GM19452 (cell line): Measurements from ENCODE around the gene YARS1.

Source experiments
- ATAC-seq: cut with Tn5 transposase; IDR thresholded peaks from one replicate; pipeline ENCODE4 v1.9.1; 2021; ENCODE audit not compliant: unreplicated experiment

YARS1 gene

DNA sequence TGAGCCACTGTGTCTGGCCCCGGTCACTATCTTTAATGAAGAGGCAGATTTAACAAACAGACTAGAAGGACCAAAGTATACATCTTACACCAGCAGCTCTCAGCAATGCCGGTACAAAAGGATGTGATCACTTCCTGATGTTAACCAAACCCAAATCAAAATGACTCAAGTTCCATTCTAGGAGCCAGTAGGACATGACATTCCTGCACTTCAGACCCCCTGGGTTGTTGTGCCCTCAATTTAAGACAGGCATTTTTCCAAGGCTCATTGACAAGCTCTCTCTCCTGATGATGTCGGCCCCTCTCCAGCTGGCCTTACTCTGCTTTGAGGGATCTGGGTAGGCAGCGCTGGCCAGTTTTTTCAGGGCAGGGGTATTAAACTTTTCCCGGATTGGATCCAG, 35.1 kb downstream of the YARS1 start:
- ATAC-seq, result no peak

DNA sequence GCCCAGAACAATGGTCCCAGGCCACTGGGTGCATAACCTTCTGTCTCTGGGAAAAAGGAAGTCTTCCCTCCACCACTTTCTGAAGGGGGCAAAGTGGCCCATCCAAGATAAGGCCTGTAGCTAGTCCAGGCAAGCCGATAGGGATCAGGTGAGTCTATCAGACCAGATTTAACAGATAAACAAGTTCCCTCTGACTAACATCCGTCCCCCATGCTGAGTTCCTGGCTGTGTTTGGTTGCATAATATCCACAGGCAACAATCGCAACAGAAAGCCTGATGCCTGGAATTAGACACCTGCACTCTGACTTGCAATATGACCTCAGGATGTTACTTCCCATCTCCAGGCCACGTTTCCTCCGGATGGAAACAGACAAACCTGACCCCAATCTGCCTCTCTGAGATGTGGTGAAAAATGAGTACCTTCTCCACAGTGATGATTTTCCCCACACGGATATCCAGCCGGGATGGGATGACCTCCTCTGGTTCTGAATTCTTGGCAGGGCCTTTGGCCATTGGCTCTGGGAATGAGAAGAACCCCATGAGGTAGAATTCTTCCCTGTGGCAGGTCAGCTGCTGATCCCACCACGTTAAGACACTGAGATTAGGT, 36.4 kb downstream of the YARS1 start:
- no peak for ATAC-seq

DNA sequence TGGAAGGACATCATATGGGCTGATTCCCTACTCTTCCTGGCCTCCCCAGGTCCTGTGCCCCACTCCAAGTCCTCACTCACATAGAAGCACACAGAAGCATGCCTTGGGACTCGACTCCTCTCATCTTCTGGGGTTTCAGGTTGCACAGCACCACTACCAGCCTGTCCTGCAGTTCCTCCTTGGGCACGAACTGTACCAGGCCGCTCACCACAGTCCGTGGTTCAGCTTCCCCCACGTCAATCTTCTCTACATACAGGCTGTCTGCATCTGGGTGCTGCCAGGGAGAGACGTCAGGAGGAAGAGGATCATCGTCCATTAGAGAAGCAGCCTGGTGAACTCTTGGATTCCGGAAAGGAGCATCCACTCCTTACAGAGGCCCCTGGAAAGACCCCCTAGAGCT, 37.2 kb downstream of the YARS1 start:
- no peak for ATAC-seq

DNA sequence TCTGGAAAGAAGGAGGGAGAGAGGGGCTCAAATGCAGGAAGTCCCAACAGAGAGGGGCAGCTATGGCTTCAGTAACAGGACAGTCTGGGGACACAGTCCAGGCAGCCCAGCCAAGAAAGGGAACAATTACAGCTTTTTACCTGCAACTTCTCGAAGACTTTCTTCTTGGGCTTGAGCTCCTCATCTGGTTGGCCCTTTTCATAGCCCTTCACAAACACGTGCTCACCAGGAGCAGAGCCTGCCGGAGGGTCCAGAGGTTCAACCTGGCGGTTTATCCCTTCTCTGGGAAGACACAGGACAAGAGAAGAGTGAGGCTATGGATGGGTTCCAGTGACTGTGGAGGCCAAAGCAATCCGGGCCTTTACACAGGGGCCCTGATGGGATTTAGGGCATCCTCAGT, 37.9 kb downstream of the YARS1 start:
- no peak for ATAC-seq

DNA sequence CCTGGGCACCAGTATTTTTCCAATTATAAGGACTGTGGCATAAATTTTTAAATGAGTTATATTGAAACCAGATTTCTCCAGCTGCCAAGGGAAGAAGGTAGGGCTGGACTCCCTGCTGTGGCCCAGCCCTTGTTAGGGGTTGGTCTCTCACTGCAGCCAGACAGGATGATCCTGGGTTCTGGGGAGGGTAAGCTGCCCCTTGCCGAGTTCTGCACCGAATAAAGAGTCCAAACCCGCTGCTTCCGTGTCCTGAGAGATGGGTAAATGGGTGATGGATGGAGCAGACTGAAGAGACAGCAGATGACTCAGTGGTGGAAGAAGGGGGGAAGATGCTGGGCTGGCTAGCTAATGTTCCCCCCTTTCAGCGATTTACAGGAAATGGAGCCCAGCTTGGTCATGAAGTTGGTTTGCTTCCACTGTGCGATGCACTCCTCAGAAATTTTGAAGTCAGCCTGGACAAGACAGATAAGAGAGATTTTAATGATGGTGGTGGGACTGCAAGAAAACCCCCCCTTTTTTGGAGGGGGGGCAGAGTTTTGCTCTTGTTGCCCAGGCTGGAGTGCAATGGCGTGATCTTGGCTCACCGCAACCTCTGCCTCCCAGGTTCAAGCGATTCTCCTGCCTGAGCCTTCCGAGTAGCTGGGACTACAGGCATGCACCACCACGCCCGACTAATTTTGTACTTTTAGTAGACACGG, 41.4 kb downstream of the YARS1 start:
- ATAC-seq, result no peak

DNA sequence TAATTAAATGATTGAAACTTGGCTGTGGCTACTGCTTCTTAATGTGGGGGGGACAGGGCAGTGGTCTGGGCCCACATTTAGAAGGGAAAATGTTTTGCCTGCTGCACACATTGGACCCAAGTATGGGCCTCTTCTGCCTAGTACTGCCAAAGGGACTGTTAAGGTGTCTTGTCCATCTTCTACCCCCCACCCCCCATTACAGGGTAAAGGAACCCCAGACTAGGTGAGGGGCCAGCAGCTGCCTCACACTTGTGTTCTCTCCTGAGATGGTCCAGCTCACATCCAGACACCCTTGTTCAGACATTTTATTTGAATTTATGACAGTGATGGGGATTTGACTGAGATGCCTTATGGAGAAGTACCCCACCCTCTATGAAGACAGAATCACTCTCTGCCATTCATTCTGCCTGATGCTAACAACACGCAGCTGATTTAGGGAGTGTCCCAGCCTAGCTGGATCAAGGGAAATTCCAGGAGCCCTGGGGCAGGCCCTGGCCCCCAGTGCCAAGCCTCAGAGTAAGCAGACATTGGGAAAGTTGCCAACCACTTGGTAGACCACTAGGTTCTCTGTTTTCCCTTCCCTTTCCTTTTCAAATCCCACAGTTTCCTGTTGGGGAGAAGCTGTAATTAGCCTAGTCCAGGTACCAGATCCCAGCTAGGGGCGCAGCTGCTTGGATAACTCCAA, 42.1 kb downstream of the YARS1 start:
- no peak for ATAC-seq

DNA sequence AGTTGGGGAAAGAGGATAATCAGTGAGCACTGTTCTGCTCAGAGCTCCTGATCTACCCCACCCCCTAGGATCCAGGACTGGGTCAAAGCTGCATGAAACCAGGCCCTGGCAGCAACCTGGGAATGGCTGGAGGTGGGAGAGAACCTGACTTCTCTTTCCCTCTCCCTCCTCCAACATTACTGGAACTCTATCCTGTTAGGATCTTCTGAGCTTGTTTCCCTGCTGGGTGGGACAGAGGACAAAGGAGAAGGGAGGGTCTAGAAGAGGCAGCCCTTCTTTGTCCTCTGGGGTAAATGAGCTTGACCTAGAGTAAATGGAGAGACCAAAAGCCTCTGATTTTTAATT, 42.7 kb downstream of the YARS1 start:
- ATAC-seq, result no peak

DNA sequence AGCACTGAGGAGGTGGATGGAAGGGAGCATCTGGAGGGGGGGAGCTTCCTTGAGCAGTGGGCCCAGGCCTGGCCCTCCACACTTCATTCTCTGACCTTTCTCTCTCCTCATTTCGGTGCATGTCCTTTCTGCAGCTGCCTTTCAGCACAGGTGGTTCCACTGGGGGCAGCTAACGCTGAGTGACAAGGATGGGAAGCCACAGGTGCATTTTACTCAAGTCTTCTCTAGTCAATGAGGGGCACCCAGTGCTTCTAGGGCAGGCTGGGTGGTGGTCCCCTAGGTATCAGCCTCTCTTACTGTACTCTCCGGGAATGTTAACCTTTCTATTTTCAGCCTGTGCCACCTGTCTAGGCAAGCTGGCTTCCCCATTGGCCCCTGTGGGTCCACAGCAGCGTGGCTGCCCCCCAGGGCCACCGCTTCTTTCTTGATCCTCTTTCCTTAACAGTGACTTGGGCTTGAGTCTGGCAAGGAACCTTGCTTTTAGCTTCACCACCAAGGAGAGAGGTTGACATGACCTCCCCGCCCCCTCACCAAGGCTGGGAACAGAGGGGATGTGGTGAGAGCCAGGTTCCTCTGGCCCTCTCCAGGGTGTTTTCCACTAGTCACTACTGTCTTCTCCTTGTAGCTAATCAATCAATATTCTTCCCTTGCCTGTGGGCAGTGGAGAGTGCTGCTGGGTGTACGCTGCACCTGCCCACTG, 43.2 kb downstream of the YARS1 start:
- ATAC-seq, result no peak

DNA sequence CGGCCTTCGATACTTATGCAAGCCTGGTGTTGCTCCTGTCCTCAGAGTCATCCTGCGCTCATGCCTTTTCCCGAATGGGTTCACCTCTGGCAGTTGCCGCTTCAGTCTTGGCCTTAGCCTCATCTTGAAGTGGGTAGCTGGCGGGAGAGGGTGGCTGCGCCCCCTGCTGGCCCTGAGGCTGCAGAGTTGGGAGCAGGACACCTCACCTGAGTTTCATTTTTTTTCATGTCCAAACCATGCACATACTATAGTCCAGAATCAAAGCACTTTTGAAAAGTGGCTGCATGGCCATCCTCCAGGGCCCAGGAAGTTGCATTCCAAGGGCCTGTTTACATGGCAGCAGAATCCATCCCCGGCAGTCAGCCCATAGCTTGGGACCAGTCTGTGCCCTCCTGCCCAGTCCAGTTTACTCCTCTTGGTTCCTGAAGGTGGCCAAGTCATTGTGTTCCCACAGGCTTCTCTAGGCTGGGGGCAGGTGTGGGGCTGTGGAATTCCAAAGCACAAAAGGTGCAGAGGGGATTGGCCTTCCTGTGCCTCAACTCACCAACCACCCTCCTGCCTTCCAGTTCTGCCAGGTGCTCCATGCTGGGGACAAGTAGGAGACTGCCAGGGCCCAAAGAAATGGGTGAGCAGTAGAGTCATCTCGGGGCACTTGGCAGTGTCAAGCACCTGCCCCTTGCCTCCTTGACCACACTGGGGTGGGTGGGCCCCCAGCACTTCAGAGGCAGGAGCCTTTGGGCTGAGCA, 44.0 kb downstream of the YARS1 start:
- ATAC-seq, result no peak

DNA sequence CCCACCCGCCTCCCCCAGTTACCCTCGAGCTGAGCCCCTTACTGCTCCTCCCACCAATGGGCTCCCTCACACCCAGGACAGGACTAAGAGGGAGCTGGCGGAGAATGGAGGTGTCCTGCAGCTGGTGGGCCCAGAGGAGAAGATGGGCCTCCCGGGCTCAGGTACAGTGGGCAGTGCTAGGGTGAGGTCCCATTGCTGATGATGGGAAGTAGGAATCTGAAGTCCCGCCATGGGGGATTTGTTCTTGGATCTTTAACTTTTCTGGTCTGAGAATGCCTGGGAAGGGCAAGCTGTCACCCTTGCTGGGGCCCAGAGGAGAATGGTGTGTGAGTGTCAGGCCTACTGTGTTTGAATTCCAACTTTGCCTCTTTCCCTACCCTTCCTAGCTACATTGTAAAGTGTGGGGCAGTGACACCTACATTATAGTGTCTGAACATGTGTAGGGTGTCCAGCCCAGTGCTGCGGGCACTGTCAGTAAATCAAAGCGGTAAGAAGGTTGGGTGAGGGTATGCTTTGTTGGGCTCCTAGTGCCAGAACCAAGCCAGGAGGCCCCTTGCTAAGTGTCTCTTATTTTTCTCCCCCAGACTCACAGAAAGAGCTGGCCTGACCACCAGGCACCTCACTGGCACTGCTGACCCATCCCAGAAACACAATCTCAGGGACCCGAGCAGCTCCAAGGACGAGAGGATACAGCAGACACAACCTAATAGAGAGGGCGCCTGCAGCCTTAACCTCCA, 44.7 kb downstream of the YARS1 start:
- no peak for ATAC-seq

DNA sequence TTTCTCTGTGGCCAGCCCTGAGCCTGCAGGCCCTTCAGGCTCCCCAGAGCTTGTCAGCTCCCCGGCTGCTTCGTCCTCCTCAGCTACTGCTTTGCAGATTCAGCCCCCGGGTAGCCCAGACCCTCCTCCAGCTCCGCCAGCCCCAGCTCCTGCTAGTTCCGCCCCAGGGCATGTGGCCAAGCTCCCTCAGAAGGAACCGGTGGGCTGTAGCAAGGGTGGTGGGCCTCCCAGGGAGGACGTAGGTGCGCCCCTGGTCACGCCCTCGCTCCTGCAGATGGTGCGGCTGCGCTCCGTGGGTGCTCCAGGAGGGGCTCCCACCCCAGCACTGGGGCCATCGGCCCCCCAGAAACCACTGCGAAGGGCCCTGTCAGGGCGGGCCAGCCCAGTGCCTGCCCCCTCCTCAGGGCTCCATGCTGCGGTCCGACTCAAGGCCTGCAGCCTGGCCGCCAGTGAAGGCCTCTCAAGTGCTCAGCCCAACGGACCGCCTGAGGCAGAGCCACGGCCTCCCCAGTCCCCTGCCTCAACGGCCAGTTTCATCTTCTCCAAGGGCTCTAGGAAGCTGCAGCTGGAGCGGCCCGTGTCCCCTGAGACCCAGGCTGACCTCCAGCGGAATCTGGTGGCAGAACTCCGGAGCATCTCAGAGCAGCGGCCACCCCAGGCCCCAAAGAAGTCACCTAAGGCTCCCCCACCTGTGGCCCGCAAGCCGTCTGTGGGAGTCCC, 45.4 kb downstream of the YARS1 start:
- ATAC-seq, result no peak

DNA sequence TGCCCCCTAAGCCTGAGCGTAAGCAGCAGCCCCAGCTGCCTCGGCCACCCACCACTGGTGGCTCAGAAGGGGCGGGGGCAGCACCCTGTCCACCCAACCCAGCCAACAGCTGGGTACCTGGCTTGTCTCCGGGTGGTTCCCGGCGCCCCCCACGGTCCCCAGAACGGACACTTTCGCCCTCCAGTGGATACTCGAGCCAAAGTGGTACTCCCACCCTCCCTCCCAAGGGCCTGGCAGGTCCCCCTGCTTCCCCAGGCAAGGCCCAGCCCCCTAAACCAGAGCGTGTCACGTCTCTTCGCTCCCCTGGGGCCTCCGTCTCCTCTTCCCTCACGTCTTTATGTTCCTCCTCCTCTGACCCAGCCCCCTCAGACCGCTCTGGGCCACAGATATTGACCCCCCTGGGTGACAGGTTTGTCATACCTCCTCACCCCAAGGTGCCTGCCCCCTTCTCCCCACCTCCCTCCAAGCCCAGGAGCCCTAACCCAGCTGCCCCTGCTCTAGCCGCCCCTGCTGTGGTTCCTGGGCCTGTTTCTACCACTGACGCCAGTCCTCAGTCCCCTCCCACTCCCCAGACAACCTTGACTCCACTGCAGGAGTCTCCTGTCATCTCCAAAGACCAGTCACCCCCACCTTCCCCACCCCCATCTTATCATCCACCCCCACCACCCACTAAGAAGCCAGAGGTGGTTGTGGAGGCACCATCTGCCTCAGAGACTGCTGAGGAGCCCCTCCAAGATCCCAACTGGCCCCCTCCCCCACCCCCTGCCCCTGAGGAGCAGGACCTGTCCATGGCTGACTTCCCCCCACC, 46.2 kb downstream of the YARS1 start:
- ATAC-seq, result no peak

DNA sequence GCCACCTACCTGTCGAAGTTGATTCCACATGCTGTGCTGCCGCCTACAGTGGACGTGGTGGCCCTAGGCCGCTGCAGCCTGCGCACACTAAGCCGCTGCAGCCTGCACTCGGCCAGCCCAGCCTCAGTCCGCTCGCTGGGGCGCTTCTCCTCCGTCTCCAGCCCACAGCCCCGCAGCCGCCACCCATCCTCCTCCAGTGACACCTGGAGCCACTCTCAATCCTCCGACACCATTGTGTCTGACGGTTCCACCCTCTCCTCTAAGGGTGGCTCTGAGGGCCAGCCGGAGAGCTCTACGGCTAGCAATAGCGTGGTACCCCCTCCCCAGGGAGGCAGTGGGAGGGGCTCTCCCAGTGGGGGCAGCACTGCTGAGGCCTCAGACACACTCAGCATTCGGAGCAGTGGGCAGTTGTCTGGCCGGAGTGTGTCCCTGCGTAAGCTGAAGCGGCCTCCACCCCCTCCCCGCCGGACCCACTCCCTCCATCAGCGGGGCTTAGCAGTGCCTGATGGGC, 46.9 kb downstream of the YARS1 start:
- no peak for ATAC-seq

DNA sequence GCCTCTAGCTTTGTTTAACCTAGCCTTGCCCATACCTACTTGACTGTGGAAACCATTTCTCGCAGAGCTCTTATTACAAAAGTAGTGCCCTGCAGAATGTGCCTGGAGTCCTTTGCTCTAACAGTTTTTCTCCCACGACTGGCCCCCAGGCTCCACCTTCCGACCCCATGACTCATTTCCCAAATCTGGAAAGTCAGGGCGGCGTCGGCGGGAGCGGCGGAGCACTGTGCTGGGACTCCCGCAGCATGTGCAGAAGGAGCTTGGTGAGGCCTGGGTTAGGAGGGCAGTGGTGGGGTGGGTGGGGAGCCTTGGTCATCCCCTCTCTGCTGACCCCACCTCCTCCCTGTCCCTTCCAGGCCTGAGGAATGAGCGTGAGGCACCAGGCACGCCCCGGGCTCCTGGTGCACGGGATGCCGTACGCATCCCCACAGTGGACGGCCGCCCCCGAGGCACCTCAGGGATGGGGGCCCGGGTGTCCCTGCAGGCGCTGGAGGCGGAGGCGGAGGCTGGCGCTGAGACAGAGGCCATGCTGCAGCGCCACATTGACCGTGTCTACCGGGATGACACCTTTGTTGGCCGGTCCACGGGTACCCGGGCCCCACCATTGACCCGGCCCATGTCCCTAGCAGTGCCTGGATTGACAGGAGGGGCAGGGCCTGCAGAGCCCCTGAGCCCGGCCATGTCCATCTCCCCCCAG, 47.5 kb downstream of the YARS1 start:
- no peak for ATAC-seq

DNA sequence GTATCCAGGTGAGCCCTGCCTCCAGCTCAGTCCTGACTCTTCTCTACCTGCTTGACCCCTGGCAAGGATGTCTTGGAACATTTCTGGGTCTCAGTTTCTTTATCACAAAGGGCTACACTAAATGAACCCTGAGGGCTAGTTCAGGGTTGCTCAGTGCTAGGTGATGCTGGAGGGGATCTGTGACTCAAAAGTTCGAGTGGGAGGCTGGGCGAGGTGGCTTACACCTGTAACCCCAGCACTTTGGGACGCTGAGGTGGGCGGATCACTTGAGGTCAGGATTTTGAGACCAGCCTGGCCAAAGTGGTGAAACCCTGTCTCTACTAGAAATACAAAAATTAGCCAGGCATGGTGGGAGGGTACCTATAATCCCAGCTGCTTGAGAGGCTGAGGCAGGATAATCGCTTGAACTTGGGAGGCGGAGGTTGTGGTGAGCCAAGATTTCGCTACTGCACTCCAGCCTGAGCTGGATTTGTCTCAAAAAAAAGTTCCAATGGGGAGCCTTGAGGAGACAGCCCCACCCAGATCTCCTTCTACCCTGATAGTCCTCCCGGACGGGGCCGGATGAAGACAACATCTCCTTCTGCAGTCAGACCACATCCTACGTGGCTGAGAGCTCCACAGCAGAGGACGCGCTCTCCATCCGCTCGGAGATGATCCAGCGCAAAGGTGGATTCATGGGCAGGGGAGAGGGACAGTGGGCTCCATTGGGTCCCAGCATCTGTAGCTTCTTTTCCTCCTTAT, 48.9 kb downstream of the YARS1 start:
- no peak for ATAC-seq

DNA sequence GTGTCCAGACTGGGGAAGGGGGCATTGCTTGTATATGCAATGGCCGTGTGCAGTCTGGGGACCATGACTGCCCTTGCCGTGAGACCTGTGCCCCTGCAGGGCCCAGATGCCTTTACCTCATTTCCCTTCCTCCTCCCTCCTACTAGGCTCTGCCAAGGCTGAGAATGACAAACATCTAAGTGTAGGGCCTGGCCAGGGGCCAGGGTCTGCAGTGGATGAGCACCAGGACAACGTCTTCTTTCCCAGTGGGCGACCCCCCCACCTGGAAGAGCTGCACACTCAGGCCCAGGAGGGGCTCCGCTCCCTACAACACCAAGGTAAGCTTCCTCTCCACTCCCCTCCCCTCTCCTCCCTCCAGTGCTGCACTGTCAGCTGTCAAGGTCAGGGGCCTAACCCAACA, 49.5 kb downstream of the YARS1 start:
- ATAC-seq, result no peak

DNA sequence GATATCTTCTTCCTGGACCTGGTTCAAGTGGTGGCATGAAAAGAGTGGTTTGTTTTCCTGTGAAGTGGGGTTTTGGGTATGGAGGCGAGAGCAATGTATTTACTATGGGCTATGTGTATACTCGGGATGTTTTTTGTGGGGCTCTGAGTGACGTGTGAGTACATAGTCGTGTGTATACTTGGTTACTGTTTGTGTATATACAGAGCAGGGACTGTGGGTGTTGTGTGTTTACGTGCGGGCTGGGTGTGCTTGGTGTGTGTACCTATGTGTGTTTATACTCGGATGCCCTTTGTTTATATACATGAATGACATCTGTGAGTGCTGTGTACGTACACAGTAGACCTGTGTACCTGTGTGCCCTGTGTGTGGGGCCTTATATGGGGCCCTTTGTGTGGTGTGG, 50.0 kb downstream of the YARS1 start:
- no peak for ATAC-seq
